Measurements from ENCODE around the gene FOXP1. TPM values are rescaled to one million over a fixed set of nuclear protein-coding genes. Genes with fewer than 3 reads are reported as not detected.

The FOXP1 gene
- total RNA-seq, 1 donor = 195 TPM

- no peak overlapping the region for H3K4me3 ChIP-seq (ENCODE audit: insufficient read depth, low read length)
- peaks cover 8% of the 10 kb centered on the region for H4K20me1 ChIP-seq (ENCODE audit: insufficient read depth, low read length)
- no peak for TF ChIP-seq CTCF (IDR thresholded peaks at IDR 0.05; ENCODE audit: extremely low read depth, low read depth, low read length)
- H3K79me2 ChIP-seq (ENCODE audit: insufficient read depth, low read length) = peaks cover 76% of the 10 kb centered on the region
- H3K27ac ChIP-seq (ENCODE audit: low read depth, low read length) = no peak overlapping the region
- no peak overlapping the region for H2AFZ ChIP-seq (ENCODE audit: low read length)
- no peak for DNase-seq (ENCODE audit: insufficient read length, low spot score, missing footprints)
- H3K36me3 ChIP-seq (ENCODE audit: insufficient read depth, low read length) = no peaks in the 10 kb centered on the region
- no peaks in the 10 kb centered on the region for H3K9me3 ChIP-seq (ENCODE audit: low read depth, low read length)
- no peak overlapping the region for H3K4me2 ChIP-seq (ENCODE audit: insufficient read depth, low read length)
- H3K4me1 ChIP-seq (ENCODE audit: insufficient read depth, low read length) = no peaks in the 10 kb centered on the region
- H3K27me3 ChIP-seq (ENCODE audit: insufficient read depth, low read length) = no peaks in the 10 kb centered on the region
Observed at GRCh38 chr3:71482771-71483170, 100.8 kb downstream of the FOXP1 start.

GRCh38 chr3:71478568-71478967 lies 105.0 kb downstream of the FOXP1 start:
- Histone ChIP-seq H3K4me1 (ENCODE audit: insufficient read depth, low read length) (no peaks in the 10 kb centered on the region), H4K20me1 (ENCODE audit: insufficient read depth, low read length) (peaks cover 13% of the 10 kb centered on the region), H3K9me3 (ENCODE audit: low read depth, low read length) (no peaks in the 10 kb centered on the region), H3K4me2 (ENCODE audit: insufficient read depth, low read length) (no peak overlapping the region), H3K27me3 (ENCODE audit: insufficient read depth, low read length) (no peaks in the 10 kb centered on the region), H2AFZ (ENCODE audit: low read length) (no peak overlapping the region), H3K36me3 (ENCODE audit: insufficient read depth, low read length) (no peaks in the 10 kb centered on the region), H3K79me2 (ENCODE audit: insufficient read depth, low read length) (peaks cover 67% of the 10 kb centered on the region), H3K27ac (ENCODE audit: low read depth, low read length) (no peak overlapping the region), H3K4me3 (ENCODE audit: insufficient read depth, low read length) (no peak overlapping the region)
- no peak for TF ChIP-seq CTCF (IDR thresholded peaks at IDR 0.05; ENCODE audit: extremely low read depth, low read depth, low read length)
- no peak for DNase-seq (ENCODE audit: insufficient read length, low spot score, missing footprints)

- H3K79me2 ChIP-seq (ENCODE audit: insufficient read depth, low read length) = peaks cover 75% of the 10 kb centered on the region
Observed at GRCh38 chr3:71476950-71477349, 106.6 kb downstream of the FOXP1 start.

GRCh38 chr3:71469138-71469435 lies 114.4 kb downstream of the FOXP1 start:
- no peak for TF ChIP-seq CTCF (IDR thresholded peaks at IDR 0.05; ENCODE audit: extremely low read depth, low read depth, low read length)
- no peaks in the 10 kb centered on the region for H3K9me3 ChIP-seq (ENCODE audit: low read depth, low read length)
- H3K27me3 ChIP-seq (ENCODE audit: insufficient read depth, low read length) = no peaks in the 10 kb centered on the region
- no peaks in the 10 kb centered on the region for H3K36me3 ChIP-seq (ENCODE audit: insufficient read depth, low read length)
- H3K4me1 ChIP-seq (ENCODE audit: insufficient read depth, low read length) = no peaks in the 10 kb centered on the region
- H2AFZ ChIP-seq (ENCODE audit: low read length) = no peak overlapping the region
- DNase-seq (ENCODE audit: insufficient read length, low spot score, missing footprints) = no peak
- H3K4me2 ChIP-seq (ENCODE audit: insufficient read depth, low read length) = no peak overlapping the region
- no peak overlapping the region for H3K4me3 ChIP-seq (ENCODE audit: insufficient read depth, low read length)
- peaks cover 80% of the 10 kb centered on the region for H3K79me2 ChIP-seq (ENCODE audit: insufficient read depth, low read length)
- no peak overlapping the region for H3K27ac ChIP-seq (ENCODE audit: low read depth, low read length)
- H4K20me1 ChIP-seq (ENCODE audit: insufficient read depth, low read length) = peaks cover 6% of the 10 kb centered on the region

More at GRCh38 chr3:71476950-71477349, 106.6 kb downstream of the FOXP1 start:
- Histone ChIP-seq H2AFZ (ENCODE audit: low read length) (no peak overlapping the region), H3K27ac (ENCODE audit: low read depth, low read length) (no peak overlapping the region), H3K4me1 (ENCODE audit: insufficient read depth, low read length) (no peaks in the 10 kb centered on the region), H4K20me1 (ENCODE audit: insufficient read depth, low read length) (peaks cover 13% of the 10 kb centered on the region), H3K36me3 (ENCODE audit: insufficient read depth, low read length) (no peaks in the 10 kb centered on the region), H3K9me3 (ENCODE audit: low read depth, low read length) (no peaks in the 10 kb centered on the region), H3K4me2 (ENCODE audit: insufficient read depth, low read length) (no peak overlapping the region), H3K4me3 (ENCODE audit: insufficient read depth, low read length) (no peak overlapping the region), H3K27me3 (ENCODE audit: insufficient read depth, low read length) (no peaks in the 10 kb centered on the region)
- DNase-seq (ENCODE audit: insufficient read length, low spot score, missing footprints) = no peak
- no peak for TF ChIP-seq CTCF (IDR thresholded peaks at IDR 0.05; ENCODE audit: extremely low read depth, low read depth, low read length)
